ENCODE measurements around the gene BSG.

GRCh38 chr19:628168-628567, 55.8 kb downstream of the BSG start:
- no peak for TF ChIP-seq POLR2AphosphoS5 (IDR thresholded peaks at IDR 0.05)
- TF ChIP-seq, protein P1, sequence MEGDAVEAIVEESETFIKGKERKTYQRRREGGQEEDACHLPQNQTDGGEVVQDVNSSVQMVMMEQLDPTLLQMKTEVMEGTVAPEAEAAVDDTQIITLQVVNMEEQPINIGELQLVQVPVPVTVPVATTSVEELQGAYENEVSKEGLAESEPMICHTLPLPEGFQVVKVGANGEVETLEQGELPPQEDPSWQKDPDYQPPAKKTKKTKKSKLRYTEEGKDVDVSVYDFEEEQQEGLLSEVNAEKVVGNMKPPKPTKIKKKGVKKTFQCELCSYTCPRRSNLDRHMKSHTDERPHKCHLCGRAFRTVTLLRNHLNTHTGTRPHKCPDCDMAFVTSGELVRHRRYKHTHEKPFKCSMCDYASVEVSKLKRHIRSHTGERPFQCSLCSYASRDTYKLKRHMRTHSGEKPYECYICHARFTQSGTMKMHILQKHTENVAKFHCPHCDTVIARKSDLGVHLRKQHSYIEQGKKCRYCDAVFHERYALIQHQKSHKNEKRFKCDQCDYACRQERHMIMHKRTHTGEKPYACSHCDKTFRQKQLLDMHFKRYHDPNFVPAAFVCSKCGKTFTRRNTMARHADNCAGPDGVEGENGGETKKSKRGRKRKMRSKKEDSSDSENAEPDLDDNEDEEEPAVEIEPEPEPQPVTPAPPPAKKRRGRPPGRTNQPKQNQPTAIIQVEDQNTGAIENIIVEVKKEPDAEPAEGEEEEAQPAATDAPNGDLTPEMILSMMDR (IDR thresholded peaks at IDR 0.05) = no peak

All from breast epithelium (tissue), 3 donors.